Esophagus mucosa (tissue), 1 donor: Measurements from ENCODE around the gene RNF151. TPM values are rescaled to one million over a fixed set of nuclear protein-coding genes. Genes with fewer than 3 reads are reported as not detected.
"Not testable (repeated sequence)": the region's sequence is repeated elsewhere in the genome, so short reads cannot be mapped to it uniquely, and the experiment has no call there.

ENCODE experiments used
- ATAC-seq: fragments of 200-7000 bp; cut with Tn5 transposase; one replicate; pipeline ENCODE4 v1.9.1; 2020
- total RNA-seq: library from RNA; stranded (reverse); gene quantifications from one replicate; pipeline ENCODE4 v1.2.4, GENCODE V29; 2023
- donor health status: DM: yes; HTN: yes; CAD: no.

The RNF151 gene, protein sequence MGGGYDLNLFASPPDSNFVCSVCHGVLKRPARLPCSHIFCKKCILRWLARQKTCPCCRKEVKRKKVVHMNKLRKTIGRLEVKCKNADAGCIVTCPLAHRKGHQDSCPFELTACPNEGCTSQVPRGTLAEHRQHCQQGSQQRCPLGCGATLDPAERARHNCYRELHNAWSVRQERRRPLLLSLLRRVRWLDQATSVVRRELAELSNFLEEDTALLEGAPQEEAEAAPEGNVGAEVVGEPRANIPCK
- not detected for total RNA-seq

DNA sequence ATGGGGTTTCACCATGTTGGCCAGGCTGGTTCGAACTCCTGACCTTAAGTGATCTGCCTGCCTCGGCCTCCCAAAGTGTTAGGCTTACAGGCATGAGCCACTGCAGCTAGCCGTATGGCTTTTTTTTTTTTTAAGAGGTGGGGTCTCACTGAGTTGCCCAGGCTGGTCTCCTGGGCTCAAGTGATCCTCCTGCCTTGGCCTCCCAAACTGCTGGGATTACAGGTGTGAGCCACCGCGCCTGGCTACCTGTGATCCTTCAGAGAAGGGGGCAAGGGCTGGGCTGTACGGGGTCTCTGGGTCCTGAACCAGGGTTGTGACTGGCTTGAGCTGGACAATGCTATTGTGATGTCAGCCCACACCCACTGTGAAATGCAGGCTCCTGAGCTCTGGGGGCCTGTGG is at the start of gene RNF151:
TSS of gene RNF151 (plus strand) at position 397 of the 400 bp plus-strand sequence. CDS start 26 bp downstream, outside the sequence.
- no peak for ATAC-seq

DNA sequence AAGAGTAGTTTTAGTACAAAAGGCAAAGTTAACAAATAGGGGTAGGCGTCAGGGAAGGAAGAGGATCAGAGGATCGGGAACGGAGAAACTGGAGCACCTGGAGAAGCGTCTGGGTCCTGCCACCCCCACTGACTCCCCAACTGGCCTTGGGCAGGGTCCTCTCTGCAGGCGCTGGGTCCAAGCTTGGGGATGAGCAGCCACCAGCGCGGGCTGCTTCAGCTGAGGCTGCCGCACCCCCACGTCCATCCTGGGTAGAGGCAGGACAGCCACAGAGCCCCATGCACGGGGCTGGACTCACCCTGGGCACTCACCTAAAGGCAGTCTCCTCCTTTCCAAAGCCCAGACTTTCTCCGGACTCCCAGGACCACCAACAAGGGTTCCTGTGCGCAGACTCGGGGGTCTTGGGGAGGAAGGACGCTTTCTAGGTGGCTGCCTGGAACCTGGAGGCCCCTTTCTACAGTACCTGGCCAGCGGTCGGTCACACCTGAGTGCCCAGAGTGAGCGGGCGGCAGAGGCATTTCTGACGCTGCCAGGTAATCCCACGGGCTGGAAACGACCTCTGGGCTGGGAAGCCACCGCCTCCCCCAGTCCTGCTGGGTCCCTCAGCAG is 49.5 kb upstream of the RNF151 start:
- no peak for ATAC-seq

GRCh38 chr16:1917665-1918350 is 48.8 kb upstream of the RNF151 start:
- ATAC-seq: no peak

DNA sequence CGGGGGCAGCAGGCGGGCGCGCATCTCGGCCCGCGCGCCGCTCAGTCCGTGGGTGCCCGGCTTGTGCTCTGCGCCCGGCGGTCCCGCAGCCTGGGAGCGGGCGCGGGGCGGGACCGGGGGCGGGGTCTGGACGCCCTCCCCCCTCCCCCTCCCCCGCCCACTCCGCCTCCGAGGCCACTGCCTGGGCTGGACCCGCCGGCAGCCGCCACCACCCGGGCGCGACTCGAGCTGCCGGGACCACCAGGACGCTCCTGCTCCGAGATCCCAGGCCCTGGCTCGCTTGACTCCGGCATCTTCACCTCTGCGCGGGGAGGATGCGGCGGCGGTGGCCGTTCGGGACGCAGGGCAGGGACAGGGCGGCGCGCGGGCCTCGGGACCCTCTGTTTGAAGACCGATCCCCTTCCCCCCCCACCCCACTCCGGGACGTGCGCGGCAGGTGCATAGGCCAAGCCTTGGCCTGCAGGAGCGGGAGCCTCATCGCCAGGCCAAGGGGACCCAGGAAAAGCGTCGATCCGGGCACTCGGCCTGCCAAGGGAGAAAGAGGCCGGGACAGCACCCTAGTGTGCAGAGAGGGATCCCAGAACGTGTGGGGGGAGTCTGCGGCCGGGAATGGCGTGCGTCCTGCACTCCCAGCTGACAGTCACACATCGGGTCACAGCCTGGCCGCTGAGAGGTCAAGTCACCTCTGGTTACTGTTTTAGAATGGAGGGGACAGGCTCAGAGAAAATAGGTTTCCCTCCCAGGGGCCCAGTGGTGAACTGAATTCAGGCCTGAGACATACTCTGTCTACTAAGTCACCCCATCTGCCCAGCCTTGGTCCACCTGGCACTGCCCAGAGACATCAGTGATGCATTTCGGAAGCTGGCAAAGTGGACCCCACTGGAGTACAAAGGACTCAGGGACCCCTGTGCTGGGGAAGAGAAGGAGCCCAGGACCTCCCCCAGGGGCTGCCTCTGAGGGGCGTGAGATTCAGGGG is 48.0 kb upstream of the RNF151 start, which contains the start of gene HS3ST6:
TSS of gene HS3ST6 (minus strand) at position 65 of the 976 bp plus-strand sequence. CDS start 92 bp downstream, outside the sequence.
- ATAC-seq: no peak

GRCh38 chr16:1919327-1919998 is 47.2 kb upstream of the RNF151 start:
- no peak for ATAC-seq

GRCh38 chr16:1920122-1920521 is 46.5 kb upstream of the RNF151 start:
- ATAC-seq: not testable (repeated sequence)

DNA sequence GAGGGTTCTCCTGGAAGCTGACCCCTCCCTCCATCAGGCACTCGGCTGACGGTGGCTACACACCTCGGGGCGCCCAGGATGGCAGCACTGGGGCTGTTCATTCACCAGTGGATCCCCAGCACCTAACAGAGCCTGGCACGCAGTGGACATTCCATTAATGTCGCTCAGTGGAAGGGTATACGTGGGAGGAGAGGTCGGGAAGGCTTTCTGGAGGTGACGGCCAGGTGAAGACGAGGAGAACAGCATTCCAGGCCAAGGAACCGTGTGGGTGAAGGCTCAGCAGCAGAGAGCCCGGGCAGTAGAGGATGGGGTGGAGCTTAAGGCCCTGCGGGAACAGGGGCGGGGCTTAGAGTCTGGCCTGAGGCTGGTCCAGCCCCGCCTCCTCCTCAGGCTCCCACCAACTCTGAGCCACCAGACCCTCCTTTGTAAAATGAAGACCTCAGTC is 45.9 kb upstream of the RNF151 start:
- no peak for ATAC-seq

GRCh38 chr16:1922357-1922756 is 44.3 kb upstream of the RNF151 start:
- no peak for ATAC-seq

- ATAC-seq: peak; percentile 65
Observed at GRCh38 chr16:1923299-1924034, 43.2 kb upstream of the RNF151 start.

GRCh38 chr16:1924095-1924494 is 42.6 kb upstream of the RNF151 start:
- no peak for ATAC-seq

DNA sequence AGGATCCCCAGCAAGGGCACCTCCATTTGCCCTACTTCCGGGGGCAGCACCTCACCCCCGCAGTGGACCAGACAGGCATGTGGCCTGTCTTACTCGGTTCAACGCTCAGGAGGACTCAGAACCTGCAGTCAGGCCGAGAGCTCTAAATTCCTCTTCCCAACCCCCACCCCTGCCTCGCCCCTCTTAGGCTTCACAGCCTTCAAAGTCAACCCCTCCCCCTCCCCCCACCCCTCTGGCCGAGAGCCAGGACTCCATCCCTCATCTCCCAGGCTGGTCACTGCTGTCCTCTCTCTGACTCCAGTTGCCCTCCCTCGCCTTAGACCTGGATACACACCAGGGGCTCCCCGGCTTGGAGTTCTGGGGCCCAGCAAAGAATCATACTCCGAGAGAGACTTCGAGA is 40.4 kb upstream of the RNF151 start:
- no peak for ATAC-seq

DNA sequence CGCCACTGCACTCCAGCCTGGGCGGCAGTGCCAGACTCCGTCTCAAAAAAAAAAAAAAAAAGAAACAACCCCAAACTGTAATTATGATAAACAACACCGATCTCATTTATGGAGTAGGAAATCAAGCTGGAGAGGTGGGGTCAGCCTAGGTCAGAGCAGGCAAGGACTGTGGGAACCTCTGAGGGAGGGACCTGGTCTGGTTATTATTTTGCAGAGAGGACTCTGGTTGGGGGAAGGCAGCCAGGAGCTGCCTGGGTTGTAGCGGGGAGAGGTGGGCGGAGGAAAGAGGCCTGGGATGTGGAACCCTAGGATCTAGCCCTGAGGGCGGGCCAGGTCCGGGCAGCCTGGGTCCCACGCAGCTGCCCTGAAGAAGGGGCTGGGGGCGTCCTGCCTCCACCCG is 37.6 kb upstream of the RNF151 start:
- peak; percentile 12 for ATAC-seq

DNA sequence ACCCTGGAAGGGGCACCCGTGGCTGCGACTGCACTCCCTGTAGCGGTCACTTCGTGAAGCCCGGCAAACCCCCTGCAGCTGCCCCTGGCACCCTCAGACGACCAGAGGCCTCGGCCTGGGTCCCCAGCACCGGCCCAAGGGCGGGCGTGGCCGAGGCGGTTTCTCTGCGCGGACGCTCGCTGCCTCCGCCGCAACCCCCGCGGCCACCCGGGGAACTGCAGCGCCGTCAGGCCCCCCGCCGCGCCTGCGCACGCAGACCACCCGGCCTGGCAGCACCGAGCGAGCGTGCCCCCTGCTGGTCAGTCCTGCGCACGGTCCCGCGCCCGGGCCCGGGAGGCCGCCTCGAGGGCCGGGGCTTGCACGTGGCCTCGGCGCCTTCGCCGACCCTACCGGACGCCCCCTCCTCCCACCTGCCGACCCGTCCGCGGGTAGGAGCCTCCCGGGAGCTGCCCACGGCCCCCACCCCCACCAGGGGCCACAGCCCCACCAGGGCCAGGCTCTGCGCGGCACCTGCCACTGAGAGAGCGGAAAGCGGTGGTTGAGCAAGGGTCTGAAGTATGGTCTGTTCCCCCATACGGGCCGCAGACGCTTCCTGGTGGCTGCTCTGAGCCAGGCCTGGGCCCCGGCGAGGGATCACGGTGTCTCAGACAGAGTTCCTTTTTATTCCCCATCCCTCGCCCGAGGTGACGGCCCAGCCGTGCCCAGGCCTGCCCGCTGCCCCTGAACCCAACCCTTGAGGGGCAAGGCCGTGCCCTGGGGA is 36.9 kb upstream of the RNF151 start:
- peak; percentile 94 for ATAC-seq

- ATAC-seq: no peak
Observed at GRCh38 chr16:1930338-1930720, 36.3 kb upstream of the RNF151 start.

DNA sequence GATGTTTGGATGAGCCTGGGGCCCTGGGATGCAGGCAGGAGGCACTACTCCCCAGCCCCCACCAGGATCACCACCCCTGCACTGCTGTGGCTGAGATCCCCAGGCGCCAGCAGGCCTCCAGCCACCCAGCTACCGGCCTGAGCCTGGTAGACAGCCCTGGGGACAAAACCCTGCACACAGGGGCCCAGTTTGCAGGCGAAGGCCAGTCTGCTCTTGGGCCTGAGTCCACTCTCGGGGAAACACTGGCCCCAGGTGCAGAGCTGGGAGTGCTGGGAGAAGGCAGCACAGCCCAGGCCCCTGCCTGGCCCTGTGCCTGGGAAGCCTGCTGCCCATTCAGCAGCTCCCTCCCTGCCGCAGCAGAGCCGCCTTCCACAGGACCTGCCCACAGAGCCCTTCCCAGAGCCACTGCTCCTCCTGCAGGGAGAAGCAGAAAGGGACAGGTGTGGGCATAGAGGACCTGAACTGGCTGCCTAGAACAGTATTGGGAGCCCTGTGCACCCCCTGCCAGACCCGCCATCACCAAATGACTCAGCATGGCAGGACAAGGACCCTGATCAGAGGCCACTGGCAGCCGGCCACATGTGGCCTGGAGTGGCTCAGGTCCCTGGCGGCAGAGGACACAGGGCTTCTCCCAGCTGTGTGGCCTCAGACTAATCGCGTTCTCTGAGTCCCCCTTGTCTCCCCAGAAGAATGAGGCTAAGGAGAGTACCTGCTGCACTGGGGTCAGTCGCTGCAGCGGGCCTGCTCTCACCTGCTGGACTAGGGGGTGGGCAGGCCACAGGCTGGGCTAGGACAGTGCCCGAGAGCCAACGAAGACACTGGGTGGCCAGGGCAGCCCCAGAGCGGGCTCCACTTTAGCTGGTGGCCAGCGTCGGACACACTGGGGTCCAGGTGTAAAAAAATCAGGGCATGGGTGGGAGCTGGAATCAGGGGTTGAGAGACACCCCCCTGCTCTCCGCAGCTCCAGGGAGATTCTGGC is 34.3 kb upstream of the RNF151 start:
- peak; percentile 11 for ATAC-seq

GRCh38 chr16:1933097-1933661 is 33.5 kb upstream of the RNF151 start:
- no peak for ATAC-seq

DNA sequence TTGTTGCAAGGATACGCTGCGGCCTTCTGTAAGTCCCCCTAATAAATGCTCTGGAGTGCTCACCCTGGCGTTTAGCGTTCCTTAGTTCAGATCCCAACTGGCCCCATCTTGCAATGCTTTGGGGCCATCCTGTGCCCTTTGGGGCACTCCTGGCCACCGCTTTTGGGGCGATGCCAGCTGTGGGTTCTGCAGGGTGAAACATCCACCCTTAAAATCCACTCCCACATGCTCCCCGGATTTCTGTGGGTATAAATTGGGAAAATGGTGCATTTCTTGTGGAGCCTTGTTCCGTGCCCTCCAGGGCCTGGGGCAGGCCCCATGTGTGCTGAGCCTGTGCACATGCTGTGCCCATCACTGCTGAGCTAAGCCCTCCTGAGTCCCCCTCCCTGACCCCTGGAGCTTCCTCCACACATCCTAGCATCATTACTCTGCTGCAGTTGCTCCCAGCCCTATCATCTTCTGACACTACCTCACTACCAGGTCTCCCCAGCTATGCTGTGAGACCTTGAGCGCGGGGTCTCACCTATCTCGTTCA is 29.6 kb upstream of the RNF151 start:
- no peak for ATAC-seq

GRCh38 chr16:1938316-1938715 is 28.3 kb upstream of the RNF151 start:
- peak; percentile 34 for ATAC-seq
